Left ventricle myocardium superior (tissue), 1 donor: ENCODE measurements around the gene TMEM145. TPM values are rescaled to one million over a fixed set of nuclear protein-coding genes. Genes with fewer than 3 reads are reported as not detected.

ENCODE experiments used
- ATAC-seq: fragments of 200-7000 bp; cut with Tn5 transposase; one replicate; pipeline ENCODE4 v1.9.1; 2020; ENCODE audit warnings: mild to moderate bottlenecking, moderate library complexity
- DNase-seq: peaks from one replicate; pipeline ENCODE4 v3.0.0-alpha.2; 2020
- intact Hi-C: fragments of 100-400 bp; cut with micrococcal nuclease; formaldehyde crosslinking; loops from one replicate; pipeline ENCODE4 v1.11.0; 2022
- total RNA-seq: library from RNA; stranded (reverse); fragmentation: NEBNext Ultra II Directional; extraction: Animal tissue kit (Norgen Biotek cat#: 25700); gene quantifications from one replicate; pipeline ENCODE4 v1.2.1, GENCODE V29; 2021
- donor health status: DM: no; HTN: yes; CAD: no; lungs with severe emphysema.

The TMEM145 gene
- total RNA-seq, 1 donor from 2014 or later = 0.64 TPM

- intact Hi-C loops = no loop called here
- ATAC-seq = peak; percentile 27
Observed at GRCh38 chr19:42301646-42302203, 11.4 kb upstream of the TMEM145 start, which contains the start of gene PRR19. Gene PRR19, plus strand, starts transcription at chr19:42302132. Its CDS starts 7,453 bp downstream, at chr19:42309585.

GRCh38 chr19:42303101-42303464, 10.0 kb upstream of the TMEM145 start:
- ATAC-seq (no peak), DNase-seq (no peak)
- intact Hi-C loops = no loop called here

More at GRCh38 chr19:42301646-42302203, 11.4 kb upstream of the TMEM145 start, which contains the start of gene PRR19:
- DNase-seq = no peak

GRCh38 chr19:42303876-42304275, 9.2 kb upstream of the TMEM145 start:
- DNase-seq (no peak), ATAC-seq (no peak)
- intact Hi-C loops = no loop called here

GRCh38 chr19:42306646-42307045, 6.5 kb upstream of the TMEM145 start:
- ATAC-seq (no peak), DNase-seq (no peak)
- intact Hi-C loops = no loop called here

- no peak for DNase-seq
- no peak for ATAC-seq
- intact Hi-C loops = no loop called here
Observed at GRCh38 chr19:42309686-42310085, 3.4 kb upstream of the TMEM145 start.

GRCh38 chr19:42311657-42312056, 1.5 kb upstream of the TMEM145 start:
- DNase-seq (no peak), ATAC-seq (no peak)
- intact Hi-C loops = no loop called here

GRCh38 chr19:42312370-42312769, 739 bp upstream of the TMEM145 start:
- ATAC-seq = no peak
- intact Hi-C loops = no loop called here
- no peak for DNase-seq

- no peak for ATAC-seq
- no peak for DNase-seq
- intact Hi-C loops = no loop called here
Observed at GRCh38 chr19:42313840-42314755, 989 bp downstream of the TMEM145 start.

- ATAC-seq (no peak), DNase-seq (no peak)
- intact Hi-C loops = no loop called here
Observed at GRCh38 chr19:42315024-42315423, 1.9 kb downstream of the TMEM145 start.

- intact Hi-C loops = no loop called here
- DNase-seq (peak; percentile 48), ATAC-seq (no peak)
Observed at GRCh38 chr19:42316223-42317211, 3.4 kb downstream of the TMEM145 start.

- intact Hi-C loops = no loop called here
- DNase-seq (no peak), ATAC-seq (no peak)
Observed at GRCh38 chr19:42317535-42317934, 4.4 kb downstream of the TMEM145 start.

- DNase-seq (no peak), ATAC-seq (no peak)
- intact Hi-C loops = no loop called here
Observed at GRCh38 chr19:42322305-42322704, 9.2 kb downstream of the TMEM145 start.

- DNase-seq (no peak), ATAC-seq (no peak)
- intact Hi-C loops = no loop called here
Observed at GRCh38 chr19:42323473-42323851, 10.4 kb downstream of the TMEM145 start.

GRCh38 chr19:42323852-42324654, 10.9 kb downstream of the TMEM145 start:
- ATAC-seq (no peak), DNase-seq (peak; percentile 36)
- intact Hi-C loops = no loop called here

GRCh38 chr19:42324655-42325307, 11.7 kb downstream of the TMEM145 start:
- intact Hi-C loops = no loop called here
- ATAC-seq (no peak), DNase-seq (peak; percentile 37)

GRCh38 chr19:42325308-42325895, 12.3 kb downstream of the TMEM145 start, which contains the start of gene MEGF8:
Gene MEGF8, plus strand, starts transcription at chr19:42325635. Its CDS starts 609 bp downstream, at chr19:42326244.
- DNase-seq (peak; percentile 97), ATAC-seq (peak; percentile 98)
- intact Hi-C loops = no loop called here

- peak; percentile 26 for ATAC-seq
- intact Hi-C loops = no loop called here
- peak; percentile 47 for DNase-seq
Observed at GRCh38 chr19:42325896-42326771, 13.0 kb downstream of the TMEM145 start.
